Measurements from ENCODE around the gene PLAU. TPM values are rescaled to one million over a fixed set of nuclear protein-coding genes. Genes with fewer than 3 reads are reported as not detected.

The PLAU gene
- polyA plus RNA-seq, 2 of the 4 experiments (the other 2 are of a cell fraction): 75.8 to 82.6 TPM

- H3K4me1 ChIP-seq: peaks cover 33% of the 10 kb centered on the region
- H3K4me3 ChIP-seq: no peak overlapping the region
- TF ChIP-seq CBX8 (IDR thresholded peaks at IDR 0.05): no peak
- no peak for TF ChIP-seq FOSB (CRISPR knock-in tag; IDR thresholded peaks at IDR 0.05)
- TF ChIP-seq ZNF302 (CRISPR knock-in tag; IDR thresholded peaks at IDR 0.05): no peak
- no peak for TF ChIP-seq FOSL2 (IDR thresholded peaks at IDR 0.05)
- peak; percentile 51; the same call in 1 of the 2 replicates for TF ChIP-seq FOSL2 (CRISPR knock-in tag; IDR thresholded peaks at IDR 0.05)
- no peak for TF ChIP-seq TFCP2L1 (CRISPR knock-in tag; IDR thresholded peaks at IDR 0.05)
- TF ChIP-seq CTCF (IDR thresholded peaks at IDR 0.05): no peak
- no peak for TF ChIP-seq HES2 (IDR thresholded peaks at IDR 0.05)
- H3K9me3 ChIP-seq: no peaks in the 10 kb centered on the region
- ChIA-PET CTCF (interaction anchor here (3.1 to 26.6 kb wide), 4 partner anchors 25 to 205 kb away, joined by 17 to 936 read pairs (median 292); no protein-coding TSS in a partner anchor), POLR2A (interaction anchor here (0.7 kb wide), 1 partner anchor 133 kb away, joined by 3 read pairs; no protein-coding TSS in a partner anchor)
- 85% methylated on average over 4 of the region's 4 CpGs for WGBS (ENCODE audit: missing lambda C conversion rate)
- FAIRE-seq (no peak), DNase-seq (ENCODE audit: low read depth in 1 of 2, low spot score in 1 of 2) (no peak), ATAC-seq (no peak)
- H3K4me2 ChIP-seq: no peak overlapping the region
- no peak overlapping the region for H3K27ac ChIP-seq
These were observed 34.0 kb upstream of the PLAU start for GRCh38 chr10:73876971-73877370.

- TF ChIP-seq POLR2A (IDR thresholded peaks at IDR 0.05; ENCODE audit: low read length): no peak
- TF ChIP-seq HDAC2 (IDR thresholded peaks at IDR 0.05): no peak
- no peak for TF ChIP-seq TP53 (CRISPR knock-in tag; IDR thresholded peaks at IDR 0.05)
- TF ChIP-seq ZSCAN20 (CRISPR knock-in tag; IDR thresholded peaks at IDR 0.05): no peak
- TF ChIP-seq CBX2 (IDR thresholded peaks at IDR 0.05; ENCODE audit: borderline replicate concordance, low read depth): no peak
- no peak for TF ChIP-seq SREBF2 (IDR thresholded peaks at IDR 0.05)
- no peak for TF ChIP-seq PHF8 (IDR thresholded peaks at IDR 0.05; ENCODE audit: borderline replicate concordance, low read depth)
- TF ChIP-seq CHD2 (IDR thresholded peaks at IDR 0.05; ENCODE audit: low read length, partially characterized antibody): no peak
- no peak for TF ChIP-seq MYC (IDR thresholded peaks at IDR 0.05; ENCODE audit: borderline replicate concordance, low read length)
- no peak for TF ChIP-seq ATOH8 (CRISPR knock-in tag; IDR thresholded peaks at IDR 0.05; ENCODE audit: low read depth)
- no peak for TF ChIP-seq TFCP2L1 (CRISPR knock-in tag; IDR thresholded peaks at IDR 0.05)
- TF ChIP-seq GATA3 (IDR thresholded peaks at IDR 0.05; ENCODE audit: borderline replicate concordance): no peak
- no peak for TF ChIP-seq EHMT2 (IDR thresholded peaks at IDR 0.05; ENCODE audit: low read depth)
- TF ChIP-seq E2F6 (IDR thresholded peaks at IDR 0.05; ENCODE audit: borderline replicate concordance, low read depth): no peak
- no peak for TF ChIP-seq FOSL2 (IDR thresholded peaks at IDR 0.05)
- TF ChIP-seq FOSL2 (CRISPR knock-in tag; IDR thresholded peaks at IDR 0.05): no peak
- TF ChIP-seq EP300 (IDR thresholded peaks at IDR 0.05): no peak
- TF ChIP-seq KDM5A (IDR thresholded peaks at IDR 0.05): no peak
- no peak for TF ChIP-seq JUN (IDR thresholded peaks at IDR 0.05)
- no peak for TF ChIP-seq PBX3 (IDR thresholded peaks at IDR 0.05)
- TF ChIP-seq ESRRA (IDR thresholded peaks at IDR 0.05; ENCODE audit: borderline replicate concordance, low read length): no peak
- no peaks in the 10 kb centered on the region for H3K9me3 ChIP-seq
- ATAC-seq (no peak), FAIRE-seq (no peak), DNase-seq (ENCODE audit: low read depth in 1 of 2, low spot score in 1 of 2) (no peak)
- no peak overlapping the region for H3K4me3 ChIP-seq
- POLR2A ChIA-PET: interaction anchor here (0.7 kb wide), 1 partner anchor 134 kb away, joined by 3 read pairs; no protein-coding TSS in a partner anchor
- no peak overlapping the region for H3K4me2 ChIP-seq
- CTCF ChIA-PET: interaction anchor here (0.8 to 26.6 kb wide), 4 partner anchors 9 to 204 kb away, joined by 3 to 936 read pairs (median 292); no protein-coding TSS in a partner anchor
- peaks cover 26% of the 10 kb centered on the region; the same call in 2 of the 3 replicates for H3K4me1 ChIP-seq
- WGBS (ENCODE audit: missing lambda C conversion rate): 84% methylated on average over 9 of the region's 9 CpGs
- no peak overlapping the region for H3K27ac ChIP-seq
These were observed 33.3 kb upstream of the PLAU start for GRCh38 chr10:73877533-73878160.

Measured in A549 (cell line).